ENCODE data around the gene TLN1.

TLN1 gene

GRCh38 chr9:35727676-35728040, 4.3 kb downstream of the TLN1 start:
- no peak for DNase-seq

DNA sequence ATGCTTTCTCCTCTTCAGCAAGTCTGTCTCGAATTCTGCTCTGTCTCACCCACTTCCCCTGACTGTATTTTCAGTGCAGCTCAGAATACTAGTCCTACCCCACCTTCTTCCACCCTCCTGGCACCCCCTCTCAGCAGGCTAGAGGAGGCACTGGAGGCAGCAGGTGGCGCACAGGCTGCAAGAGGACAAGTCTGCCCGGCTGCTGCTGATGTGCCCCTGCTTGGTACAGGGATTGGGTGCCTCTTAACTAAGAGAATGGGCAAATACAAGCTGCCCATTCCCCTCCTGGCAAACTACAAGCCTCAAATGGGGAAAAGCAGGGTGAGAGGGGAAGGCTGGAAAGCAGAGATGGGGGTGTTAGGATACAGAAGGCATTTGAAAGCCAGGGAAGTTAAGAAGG, 5.1 kb downstream of the TLN1 start:
- DNase-seq = peak; percentile 28

GRCh38 chr9:35725362-35725761, 6.6 kb downstream of the TLN1 start:
- DNase-seq = no peak

GRCh38 chr9:35723908-35724307, 8.1 kb downstream of the TLN1 start:
- DNase-seq = no peak

DNA sequence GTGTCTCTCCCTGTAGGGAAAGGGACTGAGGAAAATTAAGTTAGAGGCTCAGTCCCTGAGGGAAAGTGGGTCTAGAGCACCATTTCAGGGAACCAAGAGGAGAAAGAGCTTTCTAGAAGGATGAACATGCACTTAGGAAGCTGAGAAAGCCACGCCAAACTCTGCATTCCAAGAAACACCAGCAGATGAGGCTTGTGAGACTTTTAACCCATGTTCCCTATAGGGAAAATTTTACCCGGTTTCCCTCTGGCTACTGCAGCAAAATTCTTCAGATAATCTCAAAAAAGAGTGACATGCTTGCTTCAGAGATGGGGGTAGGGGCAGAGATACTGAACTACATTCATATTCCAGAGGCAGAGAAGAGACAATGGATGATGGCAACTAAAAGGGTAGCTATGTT, 8.6 kb downstream of the TLN1 start:
- DNase-seq = no peak

DNA sequence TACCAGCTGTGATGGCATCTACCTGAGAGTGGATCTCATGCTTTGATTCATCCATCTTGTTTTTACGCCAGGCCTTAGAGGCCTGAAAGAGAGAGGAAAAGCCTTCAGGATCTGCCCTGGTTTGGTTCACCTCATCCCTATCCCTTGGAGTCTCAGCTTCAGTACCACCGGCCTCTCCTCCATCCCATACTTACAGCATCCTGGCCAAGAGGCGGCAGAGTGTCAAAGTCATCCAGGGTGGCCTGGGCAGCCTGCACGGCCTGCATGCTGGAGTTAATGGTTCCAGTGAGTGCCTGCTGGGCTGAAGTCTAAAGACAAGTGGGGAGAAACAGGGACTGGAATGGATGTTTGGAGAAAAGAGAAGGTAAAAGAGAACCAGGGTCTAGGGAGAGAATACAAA, 12.4 kb downstream of the TLN1 start:
- DNase-seq = no peak

GRCh38 chr9:35718721-35719511, 13.1 kb downstream of the TLN1 start:
- no peak for DNase-seq

GRCh38 chr9:35717132-35717870, 14.7 kb downstream of the TLN1 start:
- no peak for DNase-seq

GRCh38 chr9:35716230-35716629, 15.8 kb downstream of the TLN1 start:
- DNase-seq = no peak

- no peak for DNase-seq
Measured at GRCh38 chr9:35714579-35715252, 17.3 kb downstream of the TLN1 start.

DNA sequence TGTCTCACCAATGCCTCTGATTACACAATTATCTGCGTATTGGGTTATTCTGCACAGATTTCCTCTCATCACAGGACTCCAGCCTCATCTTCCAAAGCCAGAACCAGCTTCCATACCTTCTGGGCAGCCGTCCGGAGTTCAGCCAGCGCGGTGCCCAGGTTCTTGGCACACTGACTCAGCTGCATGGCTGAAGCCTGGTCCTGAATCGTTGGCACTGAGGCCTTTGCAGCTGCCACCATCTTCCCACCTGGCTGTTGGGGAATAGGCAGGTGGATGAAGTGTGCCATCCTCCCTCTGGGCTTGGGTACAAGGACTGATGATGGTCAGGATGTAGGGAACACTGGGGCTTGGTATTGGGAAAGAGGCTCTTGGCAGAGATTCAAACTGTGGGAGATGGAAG, 17.9 kb downstream of the TLN1 start:
- no peak for DNase-seq

- no peak for DNase-seq
Measured at GRCh38 chr9:35713578-35713977, 18.4 kb downstream of the TLN1 start.

DNA sequence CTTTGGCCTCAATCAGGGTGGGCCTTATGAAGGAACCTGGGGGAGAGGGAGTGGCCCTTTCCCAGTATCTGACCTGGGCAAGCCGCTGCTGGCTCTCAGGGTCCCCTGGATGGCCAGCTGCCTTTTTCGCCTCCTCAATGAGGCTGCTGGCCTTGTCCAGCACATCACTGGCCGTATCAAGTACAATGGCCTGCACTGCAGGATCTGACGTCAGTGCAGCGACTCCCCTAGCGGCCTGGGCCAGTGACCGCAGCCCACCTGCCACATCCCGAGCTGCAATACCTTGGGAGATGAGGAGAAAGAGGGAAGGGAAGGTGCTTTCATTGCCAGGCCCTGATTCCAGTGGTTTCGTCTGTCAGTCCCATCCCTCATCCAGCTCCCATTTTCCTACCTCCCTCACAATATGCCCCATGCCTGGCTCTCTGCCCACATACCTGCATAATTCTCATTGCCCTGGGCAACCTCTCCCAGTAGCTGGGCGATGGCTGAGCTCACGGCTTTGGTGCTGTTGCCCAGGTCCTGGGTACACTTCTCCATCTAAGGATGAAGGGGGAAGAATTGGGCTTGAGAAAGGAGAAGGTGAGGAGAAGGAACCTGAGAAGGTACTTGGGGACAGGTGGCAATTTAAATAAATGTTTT, 19.1 kb downstream of the TLN1 start:
- no peak for DNase-seq

DNA sequence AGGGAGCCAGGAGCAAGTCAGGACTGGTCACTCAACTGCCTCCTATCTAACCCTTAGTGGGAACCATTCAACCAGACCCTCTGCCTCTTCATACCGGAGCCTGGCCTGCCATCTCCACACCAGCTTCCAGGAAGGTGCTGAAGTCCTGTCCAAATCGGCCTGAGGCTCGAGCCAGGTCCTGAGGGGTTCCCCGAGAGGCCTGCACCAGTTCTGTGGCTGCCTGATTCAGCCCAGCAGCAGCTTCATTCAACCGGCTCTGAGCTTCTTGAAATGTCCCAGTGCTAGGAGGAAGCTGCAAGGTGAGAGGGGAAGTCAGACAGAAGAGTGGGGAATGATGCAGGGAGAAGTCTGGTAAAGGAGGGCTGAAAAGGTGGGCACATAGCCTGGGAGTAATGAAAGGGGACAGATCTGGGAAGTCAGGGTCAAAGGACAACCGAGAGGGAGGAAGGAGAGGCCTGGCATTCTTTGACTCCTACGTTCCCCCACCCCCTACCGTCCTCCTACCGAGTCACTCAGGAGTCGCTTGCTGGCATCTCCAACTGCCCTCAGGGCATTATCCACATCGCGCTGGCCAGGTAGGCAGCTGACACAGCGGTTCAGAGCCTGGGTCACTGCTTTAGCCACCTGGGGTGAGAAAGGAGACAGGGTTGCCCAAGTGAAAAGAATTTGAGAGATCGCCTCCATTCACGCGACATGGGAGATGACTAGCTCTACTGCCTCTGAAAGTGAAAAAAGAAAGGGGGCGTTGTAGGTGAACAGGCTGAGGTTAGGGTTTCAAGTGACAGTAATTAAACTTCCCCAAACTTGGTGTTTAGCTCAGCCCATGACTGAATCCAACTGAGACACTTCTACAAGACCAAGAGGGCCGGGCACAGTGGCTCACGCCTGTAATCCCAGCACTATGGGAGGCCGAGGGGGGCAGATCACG, 20.2 kb downstream of the TLN1 start:
- DNase-seq = no peak

- no peak for DNase-seq
Measured at GRCh38 chr9:35710818-35711500, 21.0 kb downstream of the TLN1 start.

DNA sequence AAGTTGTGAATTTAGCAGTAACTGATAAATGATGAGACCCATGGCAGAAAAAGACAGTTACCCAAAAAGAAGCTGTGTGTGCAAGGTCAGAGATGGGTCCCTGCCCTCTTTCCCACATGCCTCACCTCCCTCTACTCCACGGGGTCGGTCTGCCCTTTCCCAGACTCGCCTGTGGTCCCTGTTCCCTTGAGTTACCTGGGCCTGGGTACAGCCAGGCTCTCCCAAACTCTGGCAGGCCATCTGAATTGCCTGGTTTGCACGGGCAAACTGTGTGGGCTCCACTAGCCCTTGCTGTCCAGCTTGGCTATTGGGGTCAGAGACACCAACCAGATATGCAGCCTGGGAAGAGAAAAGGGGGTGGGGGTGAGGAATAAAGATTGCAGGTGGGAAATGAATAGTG, 23.8 kb downstream of the TLN1 start:
- DNase-seq = no peak

- no peak for DNase-seq
Measured at GRCh38 chr9:35706951-35707350, 25.0 kb downstream of the TLN1 start.

DNA sequence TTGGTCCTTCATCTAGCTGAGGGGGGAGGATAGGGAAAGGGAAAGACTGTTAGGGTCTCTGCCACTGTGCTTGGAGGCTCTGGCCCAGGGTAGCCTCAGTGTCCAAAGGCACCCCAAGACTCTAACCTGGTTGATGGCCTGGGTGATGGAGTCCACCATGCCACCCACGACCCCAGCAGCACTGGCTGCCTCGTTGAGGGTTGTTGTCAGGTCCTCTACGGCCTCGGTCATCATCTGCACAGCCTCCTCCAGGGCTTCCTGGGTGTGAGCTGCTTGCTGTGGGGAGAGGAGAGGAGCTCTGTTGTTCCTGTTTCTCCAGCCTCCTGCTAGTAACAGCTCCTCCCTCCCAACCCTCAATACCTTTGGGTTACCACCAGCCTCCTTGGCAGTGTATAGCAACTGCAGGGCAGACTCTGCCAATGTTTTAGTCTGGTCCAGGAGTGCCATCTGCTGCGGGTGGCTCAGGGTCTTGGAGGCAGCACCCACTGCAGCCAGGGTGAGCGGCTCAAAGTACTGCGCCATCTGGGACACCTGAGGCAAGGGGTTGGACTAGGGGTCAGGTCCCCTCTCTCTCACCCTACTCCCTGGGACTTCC, 26.1 kb downstream of the TLN1 start:
- DNase-seq = no peak

DNA sequence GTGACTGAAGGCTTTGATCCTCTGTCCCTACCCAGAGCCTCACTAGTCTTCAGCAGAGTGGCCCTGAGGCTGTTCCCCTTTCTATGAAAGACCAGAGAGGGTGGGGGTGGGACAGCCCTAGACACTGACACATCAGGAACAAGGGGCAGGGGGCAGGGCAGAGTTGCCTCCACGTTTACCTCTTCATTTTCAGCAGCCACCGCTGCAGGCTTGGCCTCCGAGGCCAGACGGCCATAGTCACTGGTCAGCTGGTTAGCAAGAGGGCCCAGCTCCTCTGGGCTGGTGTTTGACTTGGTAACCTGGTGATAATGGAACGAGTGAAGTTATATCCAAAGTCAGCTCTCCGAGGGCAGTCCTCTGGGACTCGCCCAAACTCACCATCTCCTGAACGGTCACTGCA, 26.6 kb downstream of the TLN1 start:
- DNase-seq = no peak

DNA sequence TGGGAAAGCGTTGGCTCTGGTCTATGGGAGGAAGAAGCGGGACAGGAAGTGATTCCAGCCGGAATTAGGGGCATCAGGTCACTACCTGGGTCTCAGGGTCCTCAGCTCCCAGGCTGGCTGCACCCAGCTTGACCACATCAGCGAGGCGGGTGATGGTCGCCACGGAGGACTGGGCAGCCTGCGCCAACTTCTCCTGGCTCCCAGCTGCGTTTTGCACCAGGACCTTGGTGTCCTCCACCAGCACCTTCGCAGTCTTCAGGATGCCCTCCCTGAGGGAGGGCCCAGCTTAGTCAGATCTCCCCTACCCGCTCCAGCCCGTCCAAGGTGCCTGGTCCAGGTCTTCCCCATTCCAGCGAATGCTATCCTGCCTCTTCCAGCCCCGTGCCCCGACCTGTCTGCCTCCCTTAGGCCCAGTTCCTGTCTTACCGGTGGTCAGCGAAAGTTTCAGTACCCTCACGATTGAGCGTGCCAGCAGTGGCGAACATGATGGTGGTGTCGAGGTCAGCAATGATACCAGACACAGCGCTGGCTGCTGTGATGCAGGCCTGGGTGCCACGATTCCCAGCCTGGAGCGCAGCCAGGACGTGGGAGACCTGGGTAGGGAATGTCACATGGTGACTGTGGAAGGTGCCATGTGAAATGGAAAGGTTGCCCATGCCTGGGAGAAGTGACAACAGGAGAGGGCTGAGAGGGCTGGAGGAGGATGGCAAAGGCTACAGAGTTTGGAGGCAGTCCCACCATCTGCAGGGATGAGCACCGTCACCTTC, 27.9 kb downstream of the TLN1 start:
- no peak for DNase-seq

- no peak for DNase-seq
Measured at GRCh38 chr9:35702696-35703095, 29.3 kb downstream of the TLN1 start.

Measured in stimulated activated CD4-positive, alpha-beta T cell treated with anti-CD3 and anti-CD28 coated beads, Interleukin-4, amount 100 ng/mL, for 24 hours (primary cell).